Measurements from ENCODE around the gene GSPT1.
"Not testable (repeated sequence)": the region's sequence is repeated elsewhere in the genome, so short reads cannot be mapped to it uniquely, and the experiment has no call there.

DNA sequence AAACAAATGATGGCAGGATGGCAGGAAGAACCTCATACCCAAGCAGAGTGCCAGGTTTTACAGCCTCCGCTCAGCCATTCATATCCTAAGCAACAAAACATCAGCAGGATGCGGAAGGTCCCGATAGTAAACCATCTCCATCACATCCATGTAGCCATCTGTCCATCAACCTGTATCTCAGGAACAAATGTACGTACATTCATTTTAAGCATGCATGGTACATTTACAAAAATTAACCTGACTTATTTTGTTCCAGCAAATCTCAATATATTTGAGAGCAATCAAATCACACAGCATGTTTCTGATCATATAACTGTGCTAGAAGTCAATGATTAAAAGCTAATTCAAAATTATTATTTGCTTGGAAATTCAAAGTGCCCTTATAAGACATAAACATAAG lies 26.2 kb upstream of the GSPT1 start, which contains the start of gene NPIPB2:
- TF ChIP-seq POLR2AphosphoS5, POLR2A (IDR thresholded peaks at IDR 0.05): not testable (repeated sequence)
- TF ChIP-seq, protein P1, sequence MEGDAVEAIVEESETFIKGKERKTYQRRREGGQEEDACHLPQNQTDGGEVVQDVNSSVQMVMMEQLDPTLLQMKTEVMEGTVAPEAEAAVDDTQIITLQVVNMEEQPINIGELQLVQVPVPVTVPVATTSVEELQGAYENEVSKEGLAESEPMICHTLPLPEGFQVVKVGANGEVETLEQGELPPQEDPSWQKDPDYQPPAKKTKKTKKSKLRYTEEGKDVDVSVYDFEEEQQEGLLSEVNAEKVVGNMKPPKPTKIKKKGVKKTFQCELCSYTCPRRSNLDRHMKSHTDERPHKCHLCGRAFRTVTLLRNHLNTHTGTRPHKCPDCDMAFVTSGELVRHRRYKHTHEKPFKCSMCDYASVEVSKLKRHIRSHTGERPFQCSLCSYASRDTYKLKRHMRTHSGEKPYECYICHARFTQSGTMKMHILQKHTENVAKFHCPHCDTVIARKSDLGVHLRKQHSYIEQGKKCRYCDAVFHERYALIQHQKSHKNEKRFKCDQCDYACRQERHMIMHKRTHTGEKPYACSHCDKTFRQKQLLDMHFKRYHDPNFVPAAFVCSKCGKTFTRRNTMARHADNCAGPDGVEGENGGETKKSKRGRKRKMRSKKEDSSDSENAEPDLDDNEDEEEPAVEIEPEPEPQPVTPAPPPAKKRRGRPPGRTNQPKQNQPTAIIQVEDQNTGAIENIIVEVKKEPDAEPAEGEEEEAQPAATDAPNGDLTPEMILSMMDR (IDR thresholded peaks at IDR 0.05), result not testable (repeated sequence)

All from prostate gland (tissue), 2 donors.